Measurements from ENCODE around the gene DMKN.
"Not testable (repeated sequence)": the region's sequence is repeated elsewhere in the genome, so short reads cannot be mapped to it uniquely, and the experiment has no call there.

Gene DMKN

DNA sequence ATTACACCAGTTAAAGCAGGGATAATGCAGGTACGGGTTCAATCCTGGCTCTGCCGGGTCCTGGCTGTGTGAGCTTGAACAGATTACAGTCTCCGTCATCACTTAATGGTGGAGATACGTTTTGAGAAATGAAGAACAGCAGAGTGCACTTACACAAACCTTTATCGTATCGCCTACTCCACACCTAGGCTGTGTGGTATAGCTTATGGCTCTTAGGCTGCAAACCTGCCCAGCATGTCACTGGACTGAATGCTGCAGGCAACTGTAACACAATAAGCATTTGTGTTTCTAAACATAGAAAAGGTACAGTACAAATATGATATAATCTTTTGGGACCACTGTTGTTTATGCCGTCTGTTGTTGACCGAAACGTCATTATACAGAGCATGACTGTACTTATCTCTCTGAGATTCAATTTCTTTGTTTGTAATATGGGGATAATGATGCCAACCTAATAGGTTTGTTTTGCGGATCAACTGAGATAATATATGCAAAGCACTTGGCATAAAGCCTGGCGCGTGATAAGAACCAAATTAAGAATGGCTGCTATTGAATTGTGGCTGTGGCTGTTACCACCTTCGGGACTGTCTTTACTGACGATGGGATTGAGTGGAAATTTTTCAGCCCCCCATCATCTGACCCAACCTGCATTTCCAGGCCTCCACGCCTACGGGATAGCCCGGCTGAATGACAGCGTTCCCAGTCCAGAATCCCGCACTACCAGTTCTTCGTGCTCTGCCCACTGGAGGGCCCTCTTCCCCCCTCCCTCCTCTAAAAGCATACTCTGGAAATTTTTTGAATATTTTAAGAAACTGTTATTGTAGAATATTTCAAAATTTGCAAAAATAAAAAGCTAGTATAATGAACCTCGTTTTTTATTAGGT lies 34.4 kb downstream of the DMKN start:
- H3K27ac ChIP-seq (ENCODE audit: low read depth, low read length), result no peak overlapping the region
- no peaks in the 10 kb centered on the region for H3K27me3 ChIP-seq (ENCODE audit: control insufficient read depth, insufficient read depth, low read length)
- H3K36me3 ChIP-seq (ENCODE audit: control insufficient read depth, insufficient read depth, low read length), result no peaks in the 10 kb centered on the region

GRCh38 chr19:35476149-35476548 lies 37.3 kb downstream of the DMKN start:
- H3K9ac ChIP-seq (ENCODE audit: low read length), result no peak overlapping the region
- no peaks in the 10 kb centered on the region for H3K4me1 ChIP-seq (ENCODE audit: control insufficient read depth, insufficient read depth, low read length)
- no peaks in the 10 kb centered on the region for H3K27me3 ChIP-seq (ENCODE audit: control insufficient read depth, insufficient read depth, low read length)
- H3K4me3 ChIP-seq (ENCODE audit: low read length), result no peak overlapping the region
- no peaks in the 10 kb centered on the region for H3K36me3 ChIP-seq (ENCODE audit: control insufficient read depth, insufficient read depth, low read length)
- H3K27ac ChIP-seq (ENCODE audit: low read depth, low read length), result no peak overlapping the region

More for the DNA sequence above, 34.4 kb downstream of the DMKN start:
- H3K9ac ChIP-seq (ENCODE audit: low read length), result no peak overlapping the region
- no peaks in the 10 kb centered on the region for H3K4me1 ChIP-seq (ENCODE audit: control insufficient read depth, insufficient read depth, low read length)
- H3K4me3 ChIP-seq (ENCODE audit: low read length), result no peak overlapping the region

- H3K9ac ChIP-seq (ENCODE audit: low read length); H3K4me1 ChIP-seq (ENCODE audit: control insufficient read depth, insufficient read depth, low read length); H3K27ac ChIP-seq (ENCODE audit: low read depth, low read length); H3K27me3 ChIP-seq (ENCODE audit: control insufficient read depth, insufficient read depth, low read length); H3K36me3 ChIP-seq (ENCODE audit: control insufficient read depth, insufficient read depth, low read length); H3K4me3 ChIP-seq (ENCODE audit: low read length): not testable (repeated sequence)
Measured at GRCh38 chr19:35474594-35474993, 38.9 kb downstream of the DMKN start.

GRCh38 chr19:35474104-35474503 lies 39.3 kb downstream of the DMKN start:
- no peaks in the 10 kb centered on the region for H3K27me3 ChIP-seq (ENCODE audit: control insufficient read depth, insufficient read depth, low read length)
- H3K4me1 ChIP-seq (ENCODE audit: control insufficient read depth, insufficient read depth, low read length), result no peaks in the 10 kb centered on the region
- H3K4me3 ChIP-seq (ENCODE audit: low read length), result no peak overlapping the region
- H3K36me3 ChIP-seq (ENCODE audit: control insufficient read depth, insufficient read depth, low read length), result no peaks in the 10 kb centered on the region
- no peak overlapping the region for H3K9ac ChIP-seq (ENCODE audit: low read length)
- H3K27ac ChIP-seq (ENCODE audit: low read depth, low read length), result no peak overlapping the region

DNA sequence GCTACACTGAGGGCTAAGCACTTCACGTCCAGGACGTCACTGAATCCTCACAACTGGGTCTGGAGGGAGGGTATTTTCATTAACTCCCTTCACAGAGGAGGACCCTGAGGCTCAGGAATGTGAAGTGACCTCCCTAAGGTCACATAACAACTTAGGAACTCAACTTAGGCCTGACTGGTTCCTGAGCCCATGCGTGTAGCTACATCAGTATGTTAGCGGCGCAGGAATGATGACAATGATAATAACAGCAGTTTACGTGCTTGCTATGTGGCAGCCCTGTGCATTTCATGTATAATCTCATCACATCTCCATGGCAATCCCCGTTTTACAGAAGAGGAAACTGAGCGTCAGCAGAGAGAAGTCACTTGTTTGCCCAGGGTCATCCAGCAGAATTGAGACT lies 41.5 kb downstream of the DMKN start:
- Histone ChIP-seq H3K9ac (ENCODE audit: low read length) (no peak overlapping the region), H3K4me3 (ENCODE audit: low read length) (no peak overlapping the region), H3K27ac (ENCODE audit: low read depth, low read length) (no peak overlapping the region), H3K4me1 (ENCODE audit: control insufficient read depth, insufficient read depth, low read length) (no peaks in the 10 kb centered on the region), H3K27me3 (ENCODE audit: control insufficient read depth, insufficient read depth, low read length) (no peaks in the 10 kb centered on the region), H3K36me3 (ENCODE audit: control insufficient read depth, insufficient read depth, low read length) (no peaks in the 10 kb centered on the region)

DNA sequence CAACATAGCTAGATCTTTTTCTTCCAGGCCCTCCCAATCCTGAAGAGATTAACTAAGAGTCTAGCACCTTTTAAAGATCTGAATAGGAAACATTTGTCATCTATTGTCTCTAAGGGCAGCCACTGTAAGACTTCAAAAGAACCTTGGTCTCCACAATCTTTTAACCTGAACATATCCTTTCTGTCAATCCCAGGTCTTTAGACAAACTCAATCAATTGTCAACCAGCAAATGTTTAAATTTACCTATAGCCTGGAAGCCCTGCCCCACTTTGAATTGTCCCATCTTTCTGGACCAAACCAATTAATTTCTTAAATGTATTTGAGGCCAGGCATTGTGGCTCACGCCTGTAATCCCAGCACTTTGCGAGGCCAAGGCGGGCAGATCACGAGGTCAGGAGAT lies 42.4 kb downstream of the DMKN start:
- H3K4me1 ChIP-seq (ENCODE audit: control insufficient read depth, insufficient read depth, low read length); H3K36me3 ChIP-seq (ENCODE audit: control insufficient read depth, insufficient read depth, low read length); H3K27ac ChIP-seq (ENCODE audit: low read depth, low read length); H3K4me3 ChIP-seq (ENCODE audit: low read length); H3K9ac ChIP-seq (ENCODE audit: low read length); H3K27me3 ChIP-seq (ENCODE audit: control insufficient read depth, insufficient read depth, low read length): not testable (repeated sequence)

DNA sequence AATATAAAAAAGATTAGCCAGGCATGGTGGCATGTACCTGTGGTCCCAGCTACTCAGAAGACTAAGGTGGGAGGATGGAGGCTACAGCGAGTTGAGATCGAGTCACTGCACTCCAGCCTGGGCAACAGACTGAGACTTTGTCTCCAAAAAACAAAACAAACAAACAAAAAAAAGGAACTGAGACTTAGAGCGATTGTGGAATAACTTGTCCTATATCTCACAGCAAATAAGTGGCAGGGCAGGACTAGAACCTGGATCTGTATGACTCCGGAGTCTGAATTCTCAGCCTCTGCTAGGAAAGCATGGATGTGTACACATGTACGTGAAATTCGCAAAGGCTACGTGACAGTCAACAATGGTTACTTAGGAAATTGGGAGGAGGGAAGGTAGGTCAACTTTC lies 43.3 kb downstream of the DMKN start:
- H3K4me1 ChIP-seq (ENCODE audit: control insufficient read depth, insufficient read depth, low read length), result no peaks in the 10 kb centered on the region
- H3K36me3 ChIP-seq (ENCODE audit: control insufficient read depth, insufficient read depth, low read length), result no peaks in the 10 kb centered on the region
- no peaks in the 10 kb centered on the region for H3K27me3 ChIP-seq (ENCODE audit: control insufficient read depth, insufficient read depth, low read length)
- H3K27ac ChIP-seq (ENCODE audit: low read depth, low read length), result no peak overlapping the region
- H3K4me3 ChIP-seq (ENCODE audit: low read length), result no peak overlapping the region
- H3K9ac ChIP-seq (ENCODE audit: low read length), result no peak overlapping the region

GRCh38 chr19:35468637-35469036 lies 44.8 kb downstream of the DMKN start:
- H3K9ac ChIP-seq (ENCODE audit: low read length), result no peak overlapping the region
- no peaks in the 10 kb centered on the region for H3K27me3 ChIP-seq (ENCODE audit: control insufficient read depth, insufficient read depth, low read length)
- H3K4me1 ChIP-seq (ENCODE audit: control insufficient read depth, insufficient read depth, low read length), result no peaks in the 10 kb centered on the region
- H3K4me3 ChIP-seq (ENCODE audit: low read length), result no peak overlapping the region
- H3K36me3 ChIP-seq (ENCODE audit: control insufficient read depth, insufficient read depth, low read length), result no peaks in the 10 kb centered on the region
- no peak overlapping the region for H3K27ac ChIP-seq (ENCODE audit: low read depth, low read length)

GRCh38 chr19:35466259-35466658 lies 47.2 kb downstream of the DMKN start:
- H3K27me3 ChIP-seq (ENCODE audit: control insufficient read depth, insufficient read depth, low read length), result no peaks in the 10 kb centered on the region
- no peaks in the 10 kb centered on the region for H3K36me3 ChIP-seq (ENCODE audit: control insufficient read depth, insufficient read depth, low read length)
- no peaks in the 10 kb centered on the region for H3K4me1 ChIP-seq (ENCODE audit: control insufficient read depth, insufficient read depth, low read length)
- no peak overlapping the region for H3K27ac ChIP-seq (ENCODE audit: low read depth, low read length)
- no peak overlapping the region for H3K4me3 ChIP-seq (ENCODE audit: low read length)
- no peak overlapping the region for H3K9ac ChIP-seq (ENCODE audit: low read length)

- H3K27ac ChIP-seq (ENCODE audit: low read depth, low read length); H3K4me1 ChIP-seq (ENCODE audit: control insufficient read depth, insufficient read depth, low read length); H3K36me3 ChIP-seq (ENCODE audit: control insufficient read depth, insufficient read depth, low read length); H3K9ac ChIP-seq (ENCODE audit: low read length); H3K4me3 ChIP-seq (ENCODE audit: low read length); H3K27me3 ChIP-seq (ENCODE audit: control insufficient read depth, insufficient read depth, low read length): not testable (repeated sequence)
Measured at GRCh38 chr19:35462956-35463355, 50.5 kb downstream of the DMKN start.

GRCh38 chr19:35462476-35462953 lies 50.9 kb downstream of the DMKN start:
- H3K9ac ChIP-seq (ENCODE audit: low read length), result no peak overlapping the region
- no peaks in the 10 kb centered on the region for H3K27me3 ChIP-seq (ENCODE audit: control insufficient read depth, insufficient read depth, low read length)
- no peaks in the 10 kb centered on the region for H3K36me3 ChIP-seq (ENCODE audit: control insufficient read depth, insufficient read depth, low read length)
- H3K4me1 ChIP-seq (ENCODE audit: control insufficient read depth, insufficient read depth, low read length), result no peaks in the 10 kb centered on the region
- H3K4me3 ChIP-seq (ENCODE audit: low read length), result no peak overlapping the region
- H3K27ac ChIP-seq (ENCODE audit: low read depth, low read length), result no peak overlapping the region

DNA sequence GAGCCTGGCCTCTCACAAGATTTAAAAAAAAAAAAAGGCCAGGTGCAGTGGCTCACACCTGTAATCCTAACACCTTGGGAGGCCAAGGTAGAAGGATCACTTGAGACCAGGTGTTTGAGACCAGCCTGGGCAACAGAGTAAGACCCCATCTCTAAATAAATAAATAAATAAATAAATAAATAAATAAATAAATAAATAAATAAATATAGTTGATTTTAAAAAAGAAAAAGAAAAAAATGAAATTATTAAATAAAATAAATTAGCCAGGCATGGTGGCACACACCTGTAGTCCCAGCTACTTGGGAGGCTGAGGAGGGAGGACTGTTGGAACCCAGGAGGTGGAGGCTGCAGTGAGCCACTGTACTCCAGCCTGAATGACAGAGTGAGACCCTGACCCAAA lies 51.7 kb downstream of the DMKN start:
- not testable (repeated sequence) for H3K4me1 ChIP-seq (ENCODE audit: control insufficient read depth, insufficient read depth, low read length); H3K27me3 ChIP-seq (ENCODE audit: control insufficient read depth, insufficient read depth, low read length); H3K27ac ChIP-seq (ENCODE audit: low read depth, low read length); H3K36me3 ChIP-seq (ENCODE audit: control insufficient read depth, insufficient read depth, low read length); H3K4me3 ChIP-seq (ENCODE audit: low read length); H3K9ac ChIP-seq (ENCODE audit: low read length)

- no peaks in the 10 kb centered on the region for H3K4me1 ChIP-seq (ENCODE audit: control insufficient read depth, insufficient read depth, low read length)
- no peak overlapping the region for H3K9ac ChIP-seq (ENCODE audit: low read length)
- no peaks in the 10 kb centered on the region for H3K27me3 ChIP-seq (ENCODE audit: control insufficient read depth, insufficient read depth, low read length)
- no peaks in the 10 kb centered on the region for H3K36me3 ChIP-seq (ENCODE audit: control insufficient read depth, insufficient read depth, low read length)
- no peak overlapping the region for H3K27ac ChIP-seq (ENCODE audit: low read depth, low read length)
- H3K4me3 ChIP-seq (ENCODE audit: low read length), result no peak overlapping the region
Measured at GRCh38 chr19:35461060-35461459, 52.4 kb downstream of the DMKN start.

All from rectal smooth muscle tissue (tissue), 1 donor.